Measurements from ENCODE around the gene PCDHGB1.
"Not testable (repeated sequence)": the region's sequence is repeated elsewhere in the genome, so short reads cannot be mapped to it uniquely, and the experiment has no call there.

The PCDHGB1 gene

DNA sequence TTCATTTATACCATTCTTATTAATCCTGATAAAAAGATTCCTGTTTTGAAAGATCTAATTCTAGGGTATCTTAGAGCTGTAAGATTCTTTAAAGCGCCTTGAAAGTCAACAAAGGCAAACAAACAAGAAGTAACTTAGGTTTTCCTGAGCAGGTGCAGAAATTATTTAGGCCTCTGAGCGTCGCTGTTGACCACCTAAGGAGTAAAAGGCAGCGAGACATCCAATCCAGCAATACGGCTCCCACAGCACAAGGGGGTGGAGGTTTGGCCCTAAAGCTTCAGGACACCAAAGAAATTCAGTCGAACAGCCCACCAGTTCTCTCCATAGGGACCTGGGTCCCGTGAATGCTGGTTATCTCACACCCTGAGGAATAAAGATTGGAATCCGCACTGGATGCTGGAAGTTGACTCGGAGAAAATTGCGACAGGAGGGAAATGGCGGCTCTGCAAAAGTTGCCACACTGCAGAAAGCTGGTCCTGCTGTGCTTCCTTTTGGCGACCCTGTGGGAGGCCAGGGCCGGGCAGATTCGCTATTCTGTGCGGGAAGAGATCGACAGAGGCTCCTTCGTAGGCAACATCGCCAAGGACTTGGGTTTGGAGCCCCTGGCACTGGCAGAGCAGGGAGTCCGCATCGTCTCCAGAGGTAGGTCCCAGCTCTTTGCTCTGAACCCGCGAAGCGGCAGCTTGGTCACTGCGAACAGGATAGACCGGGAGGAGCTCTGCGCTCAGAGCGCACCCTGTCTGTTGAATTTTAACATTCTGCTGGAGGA, 11.2 kb upstream of the PCDHGB1 start, which contains the start of gene PCDHGA2:
Gene PCDHGA2, plus strand, starts transcription at position 223 of the 769 bp plus-strand sequence.
- H3K4me3 ChIP-seq (ENCODE audit: low read depth, low read length) = peak within 1 kb of the TSS; percentile 46
- TF ChIP-seq, protein P1, sequence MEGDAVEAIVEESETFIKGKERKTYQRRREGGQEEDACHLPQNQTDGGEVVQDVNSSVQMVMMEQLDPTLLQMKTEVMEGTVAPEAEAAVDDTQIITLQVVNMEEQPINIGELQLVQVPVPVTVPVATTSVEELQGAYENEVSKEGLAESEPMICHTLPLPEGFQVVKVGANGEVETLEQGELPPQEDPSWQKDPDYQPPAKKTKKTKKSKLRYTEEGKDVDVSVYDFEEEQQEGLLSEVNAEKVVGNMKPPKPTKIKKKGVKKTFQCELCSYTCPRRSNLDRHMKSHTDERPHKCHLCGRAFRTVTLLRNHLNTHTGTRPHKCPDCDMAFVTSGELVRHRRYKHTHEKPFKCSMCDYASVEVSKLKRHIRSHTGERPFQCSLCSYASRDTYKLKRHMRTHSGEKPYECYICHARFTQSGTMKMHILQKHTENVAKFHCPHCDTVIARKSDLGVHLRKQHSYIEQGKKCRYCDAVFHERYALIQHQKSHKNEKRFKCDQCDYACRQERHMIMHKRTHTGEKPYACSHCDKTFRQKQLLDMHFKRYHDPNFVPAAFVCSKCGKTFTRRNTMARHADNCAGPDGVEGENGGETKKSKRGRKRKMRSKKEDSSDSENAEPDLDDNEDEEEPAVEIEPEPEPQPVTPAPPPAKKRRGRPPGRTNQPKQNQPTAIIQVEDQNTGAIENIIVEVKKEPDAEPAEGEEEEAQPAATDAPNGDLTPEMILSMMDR (conservative IDR thresholded peaks at IDR 0.05; ENCODE audit: low read depth, low read length) = peak; percentile 63
- DNase-seq (ENCODE audit: low read depth) = peak; percentile 59

DNA sequence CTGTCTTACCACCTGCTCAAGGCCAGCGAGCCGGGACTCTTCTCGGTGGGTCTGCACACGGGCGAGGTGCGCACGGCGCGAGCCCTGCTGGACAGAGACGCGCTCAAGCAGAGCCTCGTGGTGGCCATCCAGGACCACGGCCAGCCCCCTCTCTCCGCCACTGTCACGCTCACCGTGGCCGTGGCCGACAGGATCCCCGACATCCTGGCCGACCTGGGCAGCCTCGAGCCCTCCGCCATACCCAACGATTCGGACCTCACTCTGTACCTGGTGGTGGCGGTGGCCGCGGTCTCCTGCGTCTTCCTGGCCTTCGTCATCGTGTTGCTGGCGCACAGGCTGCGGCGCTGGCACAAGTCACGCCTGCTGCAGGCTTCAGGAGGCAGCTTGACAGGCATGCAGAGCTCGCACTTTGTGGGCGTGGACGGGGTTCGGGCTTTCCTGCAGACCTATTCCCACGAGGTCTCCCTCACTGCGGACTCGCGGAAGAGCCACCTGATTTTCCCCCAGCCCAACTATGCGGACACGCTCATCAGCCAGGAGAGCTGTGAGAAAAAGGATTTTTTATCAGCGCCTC, 9.0 kb upstream of the PCDHGB1 start:
- DNase-seq (ENCODE audit: low read depth); H3K4me3 ChIP-seq (ENCODE audit: low read depth, low read length): not testable (repeated sequence)

DNA sequence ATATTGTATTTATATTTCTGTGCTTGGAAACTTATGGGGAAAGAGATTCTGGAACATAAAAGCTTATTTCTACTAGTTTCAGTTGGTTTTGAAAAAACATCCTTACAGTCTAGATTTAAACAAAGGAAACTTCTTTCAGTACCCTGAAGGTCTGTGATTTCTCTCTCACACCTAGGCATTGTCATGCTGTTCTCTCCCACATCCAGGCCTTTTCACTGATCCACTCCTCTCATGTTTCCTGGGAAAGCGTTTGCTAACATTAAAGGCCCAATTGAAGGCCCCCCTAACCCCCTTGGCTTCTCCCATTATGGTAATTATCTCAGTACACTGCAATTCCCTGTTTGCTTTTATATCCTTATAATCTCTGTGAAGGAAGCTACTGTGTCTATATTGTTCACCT, 7.1 kb upstream of the PCDHGB1 start:
- TF ChIP-seq, protein P1 (conservative IDR thresholded peaks at IDR 0.05; ENCODE audit: low read depth, low read length) = no peak
- no peak for DNase-seq (ENCODE audit: low read depth)
- H3K4me3 ChIP-seq (ENCODE audit: low read depth, low read length) = no peak overlapping the region

DNA sequence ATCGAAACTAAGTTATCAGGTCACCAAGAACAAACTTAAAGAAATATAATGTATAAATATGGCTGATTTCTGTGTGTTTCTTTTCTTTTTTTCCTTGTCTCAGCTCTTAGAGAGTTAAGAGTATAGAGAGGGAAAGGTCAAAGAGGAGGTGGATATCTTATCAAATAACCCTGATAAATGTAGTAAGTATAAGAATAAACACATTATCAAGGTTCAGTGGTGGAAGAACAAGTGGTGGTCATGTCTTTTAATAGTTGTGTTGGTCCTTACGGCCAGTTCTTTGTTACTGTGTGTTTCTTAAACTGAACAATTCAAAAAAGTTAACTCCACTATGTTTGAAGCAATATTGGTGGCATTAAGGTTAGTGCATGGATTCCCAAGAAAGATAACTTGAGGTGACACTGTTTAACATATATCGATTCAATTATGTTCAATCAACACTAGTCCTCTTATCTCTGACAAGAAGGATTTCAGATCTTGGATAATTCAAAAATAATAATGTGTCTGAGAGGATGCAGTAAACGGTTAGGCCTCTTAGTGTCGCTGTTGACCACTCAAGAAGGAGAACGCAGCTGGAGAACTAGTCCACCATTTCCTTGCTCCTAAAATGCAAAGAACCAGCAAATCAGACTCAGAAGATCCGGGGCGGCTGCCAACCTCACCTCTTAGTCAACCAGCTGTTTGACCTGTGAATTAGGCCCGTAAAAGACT, 6.5 kb upstream of the PCDHGB1 start, which contains the start of gene PCDHGA3:
Gene PCDHGA3, plus strand, starts transcription at position 588 of the 711 bp plus-strand sequence. CDS start 205 bp downstream, outside the sequence.
- TF ChIP-seq, protein P1 (conservative IDR thresholded peaks at IDR 0.05; ENCODE audit: low read depth, low read length) = peak; percentile 55
- H3K4me3 ChIP-seq (ENCODE audit: low read depth, low read length) = peak within 1 kb of the TSS; percentile 45
- DNase-seq (ENCODE audit: low read depth) = peak; percentile 61

DNA sequence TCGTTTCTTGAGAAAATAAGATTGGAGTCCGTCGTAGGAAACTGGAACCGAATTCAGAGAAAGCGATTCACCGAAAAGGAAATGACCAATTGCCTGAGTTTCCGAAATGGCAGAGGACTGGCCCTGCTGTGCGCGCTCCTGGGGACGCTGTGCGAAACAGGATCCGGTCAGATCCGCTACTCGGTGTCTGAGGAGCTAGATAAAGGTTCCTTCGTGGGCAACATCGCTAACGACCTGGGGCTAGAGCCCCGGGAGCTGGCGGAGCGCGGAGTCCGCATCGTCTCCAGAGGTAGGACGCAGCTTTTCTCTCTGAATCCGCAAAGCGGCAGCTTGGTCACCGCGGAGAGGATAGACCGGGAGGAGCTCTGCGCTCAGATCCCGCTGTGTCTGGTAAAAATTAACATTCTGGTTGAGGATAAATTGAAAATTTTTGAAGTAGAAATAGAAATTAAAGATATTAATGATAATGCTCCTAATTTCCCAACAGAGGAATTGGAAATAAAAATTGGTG, 5.9 kb upstream of the PCDHGB1 start:
- no peak for DNase-seq (ENCODE audit: low read depth)
- peak overlapping the region; percentile 45 for H3K4me3 ChIP-seq (ENCODE audit: low read depth, low read length)

DNA sequence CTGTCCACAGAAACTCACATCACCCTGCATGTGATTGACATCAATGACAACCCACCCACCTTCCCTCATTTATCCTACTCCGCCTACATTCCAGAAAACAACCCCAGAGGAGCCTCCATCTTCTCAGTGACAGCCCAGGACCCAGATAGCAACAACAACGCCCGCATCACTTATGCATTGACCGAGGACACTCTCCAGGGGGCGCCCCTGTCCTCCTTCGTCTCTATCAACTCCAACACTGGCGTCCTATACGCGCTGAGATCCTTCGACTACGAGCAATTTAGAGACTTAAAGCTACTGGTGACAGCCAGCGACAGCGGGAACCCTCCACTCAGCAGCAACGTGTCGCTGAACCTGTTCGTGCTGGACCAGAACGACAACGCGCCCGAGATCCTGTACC, 4.6 kb upstream of the PCDHGB1 start:
- TF ChIP-seq, protein P1 (conservative IDR thresholded peaks at IDR 0.05; ENCODE audit: low read depth, low read length) = no peak
- no peak for DNase-seq (ENCODE audit: low read depth)
- no peak overlapping the region for H3K4me3 ChIP-seq (ENCODE audit: low read depth, low read length)

More for the DNA sequence above, 5.9 kb upstream of the PCDHGB1 start:
- TF ChIP-seq, protein P1 (conservative IDR thresholded peaks at IDR 0.05; ENCODE audit: low read depth, low read length) = no peak

DNA sequence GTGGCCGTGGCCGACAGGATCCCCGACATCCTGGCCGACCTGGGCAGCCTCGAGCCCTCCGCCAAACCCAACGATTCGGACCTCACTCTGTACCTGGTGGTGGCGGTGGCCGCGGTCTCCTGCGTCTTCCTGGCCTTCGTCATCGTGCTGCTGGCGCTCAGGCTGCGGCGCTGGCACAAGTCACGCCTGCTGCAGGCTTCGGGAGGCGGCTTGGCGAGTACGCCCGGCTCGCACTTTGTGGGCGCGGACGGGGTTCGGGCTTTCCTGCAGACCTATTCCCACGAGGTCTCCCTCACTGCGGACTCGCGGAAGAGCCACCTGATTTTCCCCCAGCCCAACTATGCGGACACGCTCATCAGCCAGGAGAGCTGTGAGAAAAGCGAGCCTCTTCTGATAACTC, 3.9 kb upstream of the PCDHGB1 start:
- not testable (repeated sequence) for DNase-seq (ENCODE audit: low read depth); H3K4me3 ChIP-seq (ENCODE audit: low read depth, low read length)
